ENCODE data around the gene IL19. TPM values are rescaled to one million over a fixed set of nuclear protein-coding genes. Genes with fewer than 3 reads are reported as not detected.

IL19 gene
- total and polyA plus RNA-seq, 2 donors (not counting 3 experiments of a cell fraction or from before 2014, with no cell fraction given): not detected

DNA sequence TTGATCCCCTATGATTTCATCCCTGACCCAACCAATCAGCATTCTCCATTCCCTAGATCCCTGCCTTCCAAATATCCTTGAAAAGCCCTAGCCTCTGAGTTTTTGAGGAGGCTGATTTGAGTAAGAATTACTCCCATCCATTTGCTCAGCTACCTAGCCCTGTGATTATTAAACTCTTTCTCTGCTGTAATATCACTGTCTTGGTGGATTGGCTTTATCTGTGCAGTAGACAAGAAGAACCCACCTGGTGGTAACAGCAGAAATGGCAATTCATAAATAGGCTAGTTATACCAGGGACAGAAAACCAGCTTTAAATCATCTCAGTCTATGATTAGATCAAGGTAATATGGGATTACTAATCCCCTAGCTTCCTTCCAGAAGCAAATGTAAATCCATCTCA, 107.9 kb downstream of the IL19 start:
- BruUV-seq (replicated peaks): no TSS peak

DNA sequence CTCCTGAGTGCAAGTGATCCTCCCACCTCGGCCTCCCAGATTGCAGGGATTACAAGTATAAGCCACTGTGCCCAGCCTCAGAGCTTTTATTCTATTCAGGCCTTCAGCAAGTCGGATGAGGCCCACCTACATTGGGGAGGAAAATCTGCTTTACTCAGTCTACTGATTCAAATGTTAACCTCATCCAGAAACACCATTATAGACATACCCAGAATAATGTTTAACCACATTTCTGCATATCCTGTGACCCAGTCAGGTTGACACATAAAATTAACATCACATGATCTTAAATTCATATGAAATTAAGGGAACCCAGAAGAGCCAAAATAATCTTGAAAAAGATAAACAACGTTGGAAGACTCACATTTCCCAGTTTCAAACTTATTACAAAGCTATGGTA, 109.7 kb downstream of the IL19 start:
- dilution Hi-C loops (cut with MboI; ENCODE audit: extremely low pct_ligation_motif_present, low sequenced_read_pairs) (no loop called here), intact Hi-C loops (cut with micrococcal nuclease) (no loop called here)
- Histone ChIP-seq H3K4me2 (ENCODE audit: insufficient read depth, low read length) (no peak overlapping the region), H3K4me1 (ENCODE audit: control insufficient read depth, extremely low read depth, insufficient read depth, low read length) (no peaks in the 10 kb centered on the region), H3K79me2 (ENCODE audit: control insufficient read depth, insufficient read depth, low read length) (no peaks in the 10 kb centered on the region), H3K27ac (ENCODE audit: insufficient read depth, low read depth, low read length) (no peak overlapping the region), H3K4me3 (replicated peaks in 1 of 3; ENCODE audit: insufficient read depth in 1 of 3, low read depth in 1 of 3, low read length in 3 of 3) (no peak overlapping the region), H2AFZ (ENCODE audit: low read depth, low read length) (no peak overlapping the region), H3K27me3 (ENCODE audit: control insufficient read depth in 2 of 2, insufficient read depth in 2 of 2, low read length in 2 of 2) (peaks cover 2 to 8% of the 10 kb centered on the region in 2 experiments), H3K9me1 (replicated peaks; ENCODE audit: control insufficient read depth, extremely low read depth, insufficient read depth, low read length) (no peaks in the 10 kb centered on the region), H4K20me1 (replicated peaks; ENCODE audit: control insufficient read depth, extremely low read depth, insufficient read depth, low read length) (no peaks in the 10 kb centered on the region), H3K36me3 (ENCODE audit: control insufficient read depth in 2 of 2, extremely low read depth in 1 of 2, insufficient read depth in 2 of 2, low read length in 2 of 2) (no peaks in the 10 kb centered on the region), H3K9me3 (replicated peaks; ENCODE audit: control insufficient read depth, insufficient read depth, low read length) (no peaks in the 10 kb centered on the region), H3K9ac (replicated peaks; ENCODE audit: extremely low read depth, insufficient read depth, low read length) (no peak overlapping the region)
- ChIA-PET CTCF (no interaction called here), POLR2A (no interaction called here)
- BruUV-seq (replicated peaks): no TSS peak
- FAIRE-seq (no peak), DNase-seq (ENCODE audit: low read depth, low spot score) (no peak)
- TF ChIP-seq POLR2AphosphoS5 (IDR thresholded peaks at IDR 0.05; ENCODE audit: insufficient read depth, low read depth, low read length) (no peak), POLR2A (IDR thresholded peaks at IDR 0.05; ENCODE audit: low read depth, low read length) (no peak), GATA2 (IDR thresholded peaks at IDR 0.05; ENCODE audit: insufficient read depth, insufficient read length, low read depth, low read length) (no peak), FOS (IDR thresholded peaks at IDR 0.05; ENCODE audit: borderline replicate concordance, insufficient read depth, low read length) (no peak), EZH2 (IDR thresholded peaks at IDR 0.05; ENCODE audit: borderline replicate concordance, low read depth, low read length, severe bottlenecking) (no peak), JUN (IDR thresholded peaks at IDR 0.05; ENCODE audit: borderline replicate concordance, insufficient read depth, insufficient read length, low read depth) (no peak), MYC (IDR thresholded peaks at IDR 0.05; ENCODE audit: low read depth, low read length) (no peak)
- TF ChIP-seq, protein P1, sequence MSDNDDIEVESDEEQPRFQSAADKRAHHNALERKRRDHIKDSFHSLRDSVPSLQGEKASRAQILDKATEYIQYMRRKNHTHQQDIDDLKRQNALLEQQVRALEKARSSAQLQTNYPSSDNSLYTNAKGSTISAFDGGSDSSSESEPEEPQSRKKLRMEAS (IDR thresholded peaks at IDR 0.05; ENCODE audit: insufficient read depth, insufficient read length): no peak
- TF ChIP-seq, protein P2, sequence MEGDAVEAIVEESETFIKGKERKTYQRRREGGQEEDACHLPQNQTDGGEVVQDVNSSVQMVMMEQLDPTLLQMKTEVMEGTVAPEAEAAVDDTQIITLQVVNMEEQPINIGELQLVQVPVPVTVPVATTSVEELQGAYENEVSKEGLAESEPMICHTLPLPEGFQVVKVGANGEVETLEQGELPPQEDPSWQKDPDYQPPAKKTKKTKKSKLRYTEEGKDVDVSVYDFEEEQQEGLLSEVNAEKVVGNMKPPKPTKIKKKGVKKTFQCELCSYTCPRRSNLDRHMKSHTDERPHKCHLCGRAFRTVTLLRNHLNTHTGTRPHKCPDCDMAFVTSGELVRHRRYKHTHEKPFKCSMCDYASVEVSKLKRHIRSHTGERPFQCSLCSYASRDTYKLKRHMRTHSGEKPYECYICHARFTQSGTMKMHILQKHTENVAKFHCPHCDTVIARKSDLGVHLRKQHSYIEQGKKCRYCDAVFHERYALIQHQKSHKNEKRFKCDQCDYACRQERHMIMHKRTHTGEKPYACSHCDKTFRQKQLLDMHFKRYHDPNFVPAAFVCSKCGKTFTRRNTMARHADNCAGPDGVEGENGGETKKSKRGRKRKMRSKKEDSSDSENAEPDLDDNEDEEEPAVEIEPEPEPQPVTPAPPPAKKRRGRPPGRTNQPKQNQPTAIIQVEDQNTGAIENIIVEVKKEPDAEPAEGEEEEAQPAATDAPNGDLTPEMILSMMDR (IDR thresholded peaks at IDR 0.05; ENCODE audit: extremely low read depth in 1 of 2, insufficient read depth in 1 of 2, low read depth in 1 of 2, low read length in 2 of 2): no peak

More for the DNA sequence above, 107.9 kb downstream of the IL19 start:
- Histone ChIP-seq H3K27ac (ENCODE audit: insufficient read depth, low read depth, low read length) (no peak overlapping the region), H3K36me3 (ENCODE audit: control insufficient read depth in 2 of 2, extremely low read depth in 1 of 2, insufficient read depth in 2 of 2, low read length in 2 of 2) (no peaks in the 10 kb centered on the region), H3K79me2 (ENCODE audit: control insufficient read depth, insufficient read depth, low read length) (no peaks in the 10 kb centered on the region), H3K9me1 (replicated peaks; ENCODE audit: control insufficient read depth, extremely low read depth, insufficient read depth, low read length) (no peaks in the 10 kb centered on the region), H3K9me3 (replicated peaks; ENCODE audit: control insufficient read depth, insufficient read depth, low read length) (no peaks in the 10 kb centered on the region), H3K4me1 (ENCODE audit: control insufficient read depth, extremely low read depth, insufficient read depth, low read length) (no peaks in the 10 kb centered on the region), H2AFZ (ENCODE audit: low read depth, low read length) (no peak overlapping the region), H3K4me2 (ENCODE audit: insufficient read depth, low read length) (no peak overlapping the region), H3K9ac (replicated peaks; ENCODE audit: extremely low read depth, insufficient read depth, low read length) (no peak overlapping the region), H3K27me3 (ENCODE audit: control insufficient read depth in 2 of 2, insufficient read depth in 2 of 2, low read length in 2 of 2) (peaks cover 0 to 2% of the 10 kb centered on the region in 2 experiments), H4K20me1 (replicated peaks; ENCODE audit: control insufficient read depth, extremely low read depth, insufficient read depth, low read length) (no peaks in the 10 kb centered on the region), H3K4me3 (replicated peaks in 1 of 3; ENCODE audit: insufficient read depth in 1 of 3, low read depth in 1 of 3, low read length in 3 of 3) (no peak overlapping the region)
- FAIRE-seq: no peak
- intact Hi-C loops (cut with micrococcal nuclease) (no loop called here), dilution Hi-C loops (cut with MboI; ENCODE audit: extremely low pct_ligation_motif_present, low sequenced_read_pairs) (no loop called here)
- no peak for TF ChIP-seq FOS (IDR thresholded peaks at IDR 0.05; ENCODE audit: borderline replicate concordance, insufficient read depth, low read length)
- no peak for TF ChIP-seq EZH2 (IDR thresholded peaks at IDR 0.05; ENCODE audit: borderline replicate concordance, low read depth, low read length, severe bottlenecking)
- no peak for TF ChIP-seq POLR2AphosphoS5 (IDR thresholded peaks at IDR 0.05; ENCODE audit: insufficient read depth, low read depth, low read length)
- TF ChIP-seq JUN (IDR thresholded peaks at IDR 0.05; ENCODE audit: borderline replicate concordance, insufficient read depth, insufficient read length, low read depth): no peak
- TF ChIP-seq, protein P1 (IDR thresholded peaks at IDR 0.05; ENCODE audit: insufficient read depth, insufficient read length): no peak
- no peak for TF ChIP-seq MYC (IDR thresholded peaks at IDR 0.05; ENCODE audit: low read depth, low read length)
- TF ChIP-seq GATA2 (IDR thresholded peaks at IDR 0.05; ENCODE audit: insufficient read depth, insufficient read length, low read depth, low read length): no peak
- no peak for TF ChIP-seq POLR2A (IDR thresholded peaks at IDR 0.05; ENCODE audit: low read depth, low read length)
- POLR2A ChIA-PET: no interaction called here
- no peak for DNase-seq (ENCODE audit: low read depth, low spot score)
- CTCF ChIA-PET: no interaction called here

Data from endothelial cell of umbilical vein (primary cell).